T-cell (primary cell): ENCODE measurements around the gene PER2. TPM values are rescaled to one million over a fixed set of nuclear protein-coding genes. Genes with fewer than 3 reads are reported as not detected.

Experiments
- ATAC-seq, 4 experiments: fragments of 200-7000 bp in 3 of 4; fragments of 150-1000 bp in 1 of 4; cut with Tn5 transposase; replicated peaks in 1 of 4; 1 replicate in 3 of 4; 2 replicates in 1 of 4; pipeline ENCODE4 v1.10.0; 2021; ENCODE audit warnings: moderate library complexity in 3 of 4, mild to moderate bottlenecking in 2 of 4, moderate number of reproducible peaks in 1 of 4
- CTCF ChIA-PET, 2 donors: fragments of 300-600 bp; sonication (Branson Sonifier 250); formaldehyde crosslinking; loops; one replicate each; lab custom pipeline; 2022; ENCODE audit warnings: antibody characterized with exemption in 2 of 2; lab: Charles Lee
- POLR2A ChIA-PET, 2 donors: fragments of 300-600 bp; sonication (Branson Sonifier 250); formaldehyde crosslinking; loops; one replicate each; lab custom pipeline; 2022; ENCODE audit warnings: antibody characterized with exemption in 2 of 2; lab: Charles Lee
- DNase-seq, 35 experiments: peaks; one replicate each; pipeline versions ENCODE4 v3.0.0 to v3.0.0-alpha.2; 2013 to 2023
- H3K27ac ChIP-seq: one replicate; pipeline ENCODE4 v1.5.1; 2013; ENCODE audit warnings: low read length
- H3K27me3 ChIP-seq, 2 experiments: replicated peaks in 1 of 2; 1 replicate in 1 of 2; 2 replicates in 1 of 2; pipeline versions ENCODE4 v1.6.1 to v1.7.0; 2013; ENCODE audit warnings: low read length in 1 of 2, mixed read lengths in 1 of 2; ENCODE audit not compliant: control insufficient read depth in 2 of 2, insufficient read depth in 2 of 2; ENCODE audit errors: extremely low read depth in 1 of 2
- H3K36me3 ChIP-seq, 2 donors: 1 replicate in 1 of 2; 2 replicates in 1 of 2; pipeline versions ENCODE4 v1.6.1 to v1.7.0; 2013; ENCODE audit warnings: low read length in 1 of 2; ENCODE audit not compliant: control insufficient read depth in 2 of 2, insufficient read depth in 1 of 2; ENCODE audit errors: extremely low read depth in 1 of 2
- H3K4me1 ChIP-seq, 2 experiments: 1 replicate in 1 of 2; 2 replicates in 1 of 2; pipeline versions ENCODE4 v1.6.1 to v1.7.0; 2013; ENCODE audit warnings: low read length in 2 of 2, mixed read lengths in 1 of 2; ENCODE audit not compliant: insufficient read depth in 2 of 2, control insufficient read depth in 1 of 2; ENCODE audit errors: extremely low read depth in 1 of 2
- H3K4me3 ChIP-seq, 2 donors: 1 replicate in 1 of 2; 2 replicates in 1 of 2; pipeline versions ENCODE4 v1.5.1 to v1.7.0; 2013; ENCODE audit warnings: mild to moderate bottlenecking in 2 of 2, low read length in 1 of 2, moderate library complexity in 1 of 2; ENCODE audit not compliant: control insufficient read depth in 1 of 2; ENCODE audit errors: extremely low read depth in 1 of 2
- H3K9me3 ChIP-seq: 2 replicates; pipeline ENCODE4 v1.7.0; 2013
- H3K27ac Mint-ChIP-seq, 2 donors: one replicate each; pipeline ENCODE4 v1.8.0; 2020 to 2021; ENCODE audit warnings: mild to moderate bottlenecking in 2 of 2, mixed read lengths in 2 of 2
- H3K27me3 Mint-ChIP-seq, 2 donors: one replicate each; pipeline ENCODE4 v1.8.0; 2021 to 2022; ENCODE audit warnings: mixed read lengths in 2 of 2
- H3K36me3 Mint-ChIP-seq: one replicate; pipeline ENCODE4 v1.8.0; 2021; ENCODE audit warnings: mixed read lengths
- H3K4me1 Mint-ChIP-seq, 3 donors: one replicate each; pipeline ENCODE4 v1.8.0; 2020 to 2022; ENCODE audit warnings: mixed read lengths in 3 of 3, mild to moderate bottlenecking in 1 of 3
- H3K4me3 Mint-ChIP-seq, 3 donors: one replicate each; pipeline ENCODE4 v1.8.0; 2020 to 2022; ENCODE audit warnings: mild to moderate bottlenecking in 3 of 3, mixed read lengths in 3 of 3, moderate library complexity in 3 of 3
- H3K9me3 Mint-ChIP-seq, 3 donors: one replicate each; pipeline ENCODE4 v1.8.0; 2020 to 2022; ENCODE audit warnings: mixed read lengths in 3 of 3
- WGBS: methylation state at CpG from one replicate; pipeline ENCODE4 v1.1.5; 2013; ENCODE audit warnings: missing lambda C conversion rate; ENCODE audit not compliant: insufficient coverage; 5-methylcytosine and 5-hydroxymethylcytosine counted together
- total RNA-seq, 35 experiments: library from RNA in 6 of 35; stranded (reverse) in 6 of 35; fragments of 120-200 nt in 1 of 35; gene quantifications; one replicate each; pipeline versions ENCODE4 v1.2.1 to v1.2.4 and lab custom pipeline; 2013 to 2026

The PER2 gene
- total RNA-seq, 5 donors from 2014 or later (not counting 1 experiment from before 2014, with no cell fraction given): 9.3 to 24.5 (median 13.0) TPM

GRCh38 chr2:238202326-238203093 lies 85.9 kb downstream of the PER2 start:
- peak in 10 of 35 experiments; percentile 6 to 47 (median 12) for DNase-seq
- H3K4me1 Mint-ChIP-seq: peaks cover 56 to 62% (median 58%) of the 10 kb centered on the region in 3 donors
- CTCF ChIA-PET: interaction anchor here in 1 of 2 donors (0.7 kb wide), 1 partner anchor 14 kb away, joined by 4 read pairs; no protein-coding TSS in a partner anchor

More at GRCh38 chr2:238202326-238203093, 85.9 kb downstream of the PER2 start:
- peak overlapping the region; percentile 44 to 80 for H3K4me3 ChIP-seq
- no peak overlapping the region for H3K27ac ChIP-seq
- H3K27me3 ChIP-seq: peaks cover 0 to 2% of the 10 kb centered on the region in 2 experiments
- no peaks in the 10 kb centered on the region for H3K9me3 Mint-ChIP-seq
- 16% methylated on average over 23 of the region's 27 CpGs for WGBS
- H3K36me3 Mint-ChIP-seq: no peaks in the 10 kb centered on the region
- H3K36me3 ChIP-seq: no peaks in the 10 kb centered on the region
- peaks cover 13 to 40% of the 10 kb centered on the region in 2 experiments for H3K4me1 ChIP-seq
- H3K9me3 ChIP-seq: no peaks in the 10 kb centered on the region
- ATAC-seq: no peak
- H3K27me3 Mint-ChIP-seq: no peaks in the 10 kb centered on the region
- H3K4me3 Mint-ChIP-seq: peak overlapping the region; percentile 84 to 87 (median 85)
- H3K27ac Mint-ChIP-seq: peak overlapping the region; percentile 82 to 86
- POLR2A ChIA-PET: interaction anchor here in 1 of 2 donors (0.6 to 0.8 kb wide), 2 partner anchors 12 to 14 kb away, joined by 3 read pairs; no protein-coding TSS in a partner anchor

Other genes starting within 250 kb of the PER2 start
- gene SCLY, start 227.6 kb downstream of the PER2 start, total RNA-seq: 10 to 100 TPM; 19.2 to 30.0 (median 25.2) TPM
- under 1 TPM in 3 of 5 donors, not detected in 2; 0.10 to 0.44 (median 0.25) TPM for gene ESPNL, start 188.3 kb downstream of the PER2 start, total RNA-seq
- gene KLHL30, start 149.9 kb downstream of the PER2 start, total RNA-seq: not detected
- gene ERFE, start 129.6 kb downstream of the PER2 start, total RNA-seq: not detected
- 100 to 1,000 TPM in 2 of 5 donors, 10 to 100 TPM in 3; 72.8 to 120 (median 76.3) TPM for gene ILKAP, start 84.9 kb downstream of the PER2 start, total RNA-seq
- 1 to 10 TPM; 1.7 to 3.6 (median 2.7) TPM for gene HES6, start 48.6 kb downstream of the PER2 start, total RNA-seq
- 10 to 100 TPM in 3 of 5 donors, 1 to 10 TPM in 2; 6.3 to 12.1 (median 11.8) TPM for gene TRAF3IP1, start 31.9 kb upstream of the PER2 start, total RNA-seq
- 10 to 100 TPM; 28.6 to 44.1 (median 42.3) TPM for gene ASB1, start 138.3 kb upstream of the PER2 start, total RNA-seq